HG03175 (cell line): ENCODE measurements around the gene NUBPL.
"Not testable (repeated sequence)": the region's sequence is repeated elsewhere in the genome, so short reads cannot be mapped to it uniquely, and the experiment has no call there.

ENCODE experiments used
- ATAC-seq: cut with Tn5 transposase; IDR thresholded peaks from one replicate; pipeline ENCODE4 v1.9.1; 2021; ENCODE audit warnings: mild to moderate bottlenecking, moderate library complexity; ENCODE audit not compliant: unreplicated experiment

Gene NUBPL

DNA sequence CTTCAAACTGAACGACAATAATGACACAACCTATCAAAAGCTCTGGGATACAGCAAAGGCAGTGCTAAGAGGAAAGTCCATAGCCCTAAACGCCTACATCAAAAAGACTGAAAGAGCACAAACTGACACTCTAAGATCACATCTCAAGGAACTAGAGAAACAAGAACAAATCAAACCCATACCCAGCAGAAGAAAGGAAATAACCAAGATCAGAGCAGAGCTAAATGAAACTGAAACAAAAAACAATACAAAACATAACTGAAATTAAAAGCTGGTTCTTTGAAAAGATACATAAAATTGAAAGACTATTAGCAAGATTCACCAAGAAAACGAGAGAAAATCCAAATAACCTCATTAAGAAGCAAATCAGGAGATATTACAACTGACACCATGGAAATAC lies 306.9 kb downstream of the NUBPL start:
- ATAC-seq, result not testable (repeated sequence)

DNA sequence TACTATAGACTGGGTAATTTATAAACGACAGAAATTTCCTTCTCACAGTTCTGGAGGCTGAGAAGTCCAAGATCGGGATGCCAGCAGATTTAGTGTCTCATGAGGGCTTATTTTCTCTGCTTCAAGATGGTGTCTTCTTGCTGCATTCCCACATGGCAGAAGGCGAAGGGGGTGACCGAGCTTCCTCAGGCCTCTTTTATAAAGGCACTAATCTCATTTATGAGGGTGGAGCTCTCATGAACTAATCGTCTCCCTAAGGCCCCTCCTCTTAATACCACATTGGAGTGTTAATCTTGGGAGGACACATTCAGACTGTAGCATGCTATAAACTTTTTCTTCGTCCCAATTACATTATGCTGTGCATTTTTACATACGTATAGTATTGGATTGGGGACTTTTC lies 315.5 kb downstream of the NUBPL start:
- no peak for ATAC-seq

DNA sequence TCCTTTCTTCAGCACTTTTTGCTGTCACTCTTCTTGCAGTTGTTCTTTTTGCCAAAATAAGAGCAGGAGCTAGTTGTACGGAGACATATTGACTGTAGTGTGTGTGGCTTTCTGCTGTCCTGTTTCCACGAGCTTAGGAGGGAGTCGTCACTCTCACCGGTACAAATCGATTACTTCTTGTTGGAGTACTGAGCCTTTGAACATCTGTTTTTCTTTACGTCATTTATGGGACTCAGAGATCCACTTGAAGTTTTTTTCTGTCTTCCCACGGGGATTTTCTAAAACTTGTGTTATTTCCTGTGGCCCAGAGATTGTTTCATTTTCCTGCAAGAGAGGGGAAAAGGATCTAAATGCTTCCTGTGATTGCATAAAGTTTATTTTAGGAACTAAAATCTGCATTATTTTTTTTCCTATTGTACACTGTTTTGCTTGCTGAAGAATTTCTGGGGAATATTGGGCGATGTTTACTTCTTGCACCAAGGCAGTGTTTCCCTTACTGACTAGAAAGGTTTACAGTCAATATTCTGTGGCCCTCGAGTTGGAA lies 316.1 kb downstream of the NUBPL start:
- ATAC-seq, result no peak

DNA sequence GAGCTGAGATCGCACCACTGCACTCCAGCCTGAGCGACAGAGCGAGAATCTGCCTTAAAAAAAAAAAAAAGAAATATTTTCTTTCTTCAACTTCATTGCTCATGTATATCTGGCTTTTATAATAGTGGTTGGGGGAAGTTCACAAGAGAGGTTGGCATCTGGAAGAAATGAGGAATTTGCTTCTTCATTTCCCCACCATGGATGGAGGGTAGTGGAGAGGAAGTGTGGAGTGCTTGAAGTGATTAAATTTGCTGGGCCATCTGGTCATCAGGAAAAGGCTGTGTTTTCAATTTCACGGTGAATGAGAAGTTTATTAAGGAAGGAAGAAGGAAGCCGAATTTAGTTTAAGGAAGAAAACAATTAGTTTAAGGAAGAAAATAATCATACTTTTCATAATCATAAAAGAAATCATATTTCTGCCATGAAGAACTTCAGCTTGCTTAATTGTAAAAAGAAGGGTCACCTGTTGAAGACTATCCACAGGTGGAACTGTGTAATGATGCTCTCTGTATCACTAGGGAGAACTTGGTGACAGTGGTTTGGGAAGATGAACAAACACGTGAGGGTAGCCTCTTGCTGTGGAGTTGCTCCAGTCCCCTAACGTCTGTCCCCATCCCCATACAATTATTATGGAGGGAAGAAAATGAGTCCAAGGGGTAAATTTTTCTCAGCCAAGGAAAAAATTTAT lies 318.6 kb downstream of the NUBPL start:
- no peak for ATAC-seq

DNA sequence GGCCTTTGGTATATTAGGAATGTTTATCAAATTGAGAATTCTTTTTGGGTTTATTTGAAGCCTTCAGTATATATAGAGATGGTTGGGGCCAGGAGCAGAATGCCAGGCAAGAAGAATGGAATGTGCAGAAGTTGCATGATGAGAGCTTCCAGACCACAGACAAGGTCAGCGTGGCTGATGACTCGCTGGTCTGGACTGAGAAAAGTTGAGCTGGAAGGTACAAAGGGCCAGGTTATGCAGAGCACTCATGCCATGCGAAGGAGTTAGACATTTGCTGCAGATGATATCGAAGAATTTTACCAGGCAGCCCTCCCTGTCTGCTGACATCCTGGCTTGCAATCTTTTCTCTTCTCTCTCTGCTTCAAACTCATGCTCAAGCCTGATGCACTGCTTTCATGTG lies 319.7 kb downstream of the NUBPL start:
- no peak for ATAC-seq

DNA sequence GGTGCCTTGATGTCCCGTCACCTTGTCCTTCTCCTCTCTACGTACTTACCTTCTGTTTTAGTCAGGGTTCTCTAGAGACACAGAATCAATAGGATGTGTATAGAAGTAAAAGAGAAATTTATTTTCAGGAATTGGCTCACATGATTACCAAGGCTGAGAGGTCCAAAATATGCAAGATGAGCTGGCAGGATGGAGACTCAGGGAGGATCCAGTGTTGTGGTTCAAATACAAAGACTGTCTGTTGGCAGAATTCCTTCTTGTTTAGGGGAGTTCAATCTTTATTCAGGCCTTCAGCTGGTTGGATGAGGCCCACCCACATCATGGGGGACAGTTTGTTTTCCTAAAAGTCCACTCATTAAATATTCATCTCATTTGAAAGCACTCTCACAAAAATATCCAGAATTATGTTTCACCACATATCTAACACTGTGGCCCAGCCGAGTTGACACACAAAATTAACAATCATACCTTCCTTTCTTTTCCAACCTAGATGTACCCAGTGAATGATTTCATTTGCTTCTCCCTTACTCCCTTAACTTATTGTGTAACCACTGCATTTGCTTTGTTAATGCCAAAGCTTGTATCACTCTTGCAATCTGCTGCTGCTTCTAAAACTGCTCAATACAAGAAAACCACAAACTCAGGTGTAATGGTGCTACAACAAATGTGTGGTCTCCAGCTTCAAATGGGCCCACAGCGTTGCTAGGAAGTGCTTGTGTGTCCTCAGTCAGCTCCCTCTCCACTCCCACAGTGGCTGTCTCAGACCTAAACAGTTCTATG lies 320.5 kb downstream of the NUBPL start:
- no peak for ATAC-seq

DNA sequence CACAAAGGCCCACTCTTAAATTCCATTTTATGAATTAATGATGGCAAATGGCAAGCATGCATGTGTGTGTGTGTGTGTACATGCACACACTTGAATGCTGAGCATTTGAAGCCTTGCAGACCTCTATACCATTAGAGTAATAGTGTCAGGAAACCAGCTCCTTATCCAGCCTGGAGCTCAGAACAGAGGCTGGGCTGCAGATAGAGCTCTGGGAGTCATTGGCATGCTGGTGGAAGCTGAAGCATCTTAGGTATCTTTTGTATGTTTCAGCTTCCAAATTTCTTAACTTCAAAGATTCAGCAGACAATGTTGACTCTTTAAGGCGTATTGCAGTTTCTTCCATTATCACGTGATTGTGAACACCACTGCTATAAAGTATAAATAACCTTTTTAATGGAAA lies 323.0 kb downstream of the NUBPL start:
- ATAC-seq, result no peak

DNA sequence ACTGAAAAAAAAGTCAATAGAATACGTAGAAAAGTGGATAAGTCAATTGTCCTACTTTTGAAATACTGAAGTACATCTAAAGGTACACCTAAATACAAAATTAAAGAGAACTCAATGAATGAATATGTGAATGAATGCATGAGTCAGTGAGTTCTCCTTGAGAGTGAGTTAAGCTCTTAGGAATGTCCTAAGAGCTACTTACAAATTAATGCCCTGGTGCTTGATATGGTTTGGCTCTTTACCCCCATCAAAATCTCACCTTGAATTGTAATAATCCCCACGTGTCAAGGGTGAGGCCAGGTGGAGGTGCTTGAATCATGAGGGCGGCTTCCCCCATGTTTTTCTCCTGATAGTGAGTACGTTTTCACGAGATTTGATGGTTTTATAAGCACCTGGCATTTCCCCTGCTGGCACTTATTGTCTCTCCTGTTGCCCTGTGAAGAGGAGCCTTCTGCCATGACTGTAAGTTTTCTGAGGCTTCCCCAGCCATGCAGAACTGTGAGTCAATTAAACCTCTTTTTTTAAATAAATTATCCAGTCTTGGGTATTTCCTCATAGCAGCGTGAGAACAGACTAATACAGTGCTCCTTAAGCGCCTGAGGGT lies 323.7 kb downstream of the NUBPL start:
- ATAC-seq, result no peak

DNA sequence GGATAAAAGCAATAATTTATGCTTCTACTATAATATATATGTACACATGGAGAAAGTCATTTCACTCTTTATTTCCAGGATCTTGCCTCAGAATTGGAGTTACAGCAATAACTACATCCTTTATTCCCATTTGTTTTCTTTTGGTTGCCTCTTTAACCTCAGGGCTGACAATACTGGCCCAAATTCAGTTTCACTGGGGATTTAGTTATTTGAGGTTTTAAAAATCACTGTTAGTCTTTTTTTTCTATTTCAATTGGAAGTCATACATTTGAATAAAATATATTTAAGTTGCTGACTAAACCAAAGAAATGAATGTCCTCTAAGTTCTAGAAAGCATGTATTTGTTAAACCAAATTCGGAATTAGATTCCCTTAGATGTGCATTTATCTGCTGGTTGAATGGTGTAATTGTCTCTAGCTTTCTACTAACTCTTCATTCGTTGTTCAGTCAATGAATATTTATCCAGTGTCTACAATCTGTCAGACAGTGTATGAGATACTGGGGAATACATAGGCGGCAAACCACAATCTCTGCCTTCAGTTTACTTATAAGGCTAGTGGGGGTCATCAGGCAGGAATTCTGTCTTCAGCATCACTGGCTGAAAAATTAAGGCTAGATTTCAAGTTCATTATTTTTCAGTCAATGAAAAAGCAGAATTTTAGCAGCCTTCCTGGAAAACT lies 325.1 kb downstream of the NUBPL start:
- ATAC-seq, result no peak

DNA sequence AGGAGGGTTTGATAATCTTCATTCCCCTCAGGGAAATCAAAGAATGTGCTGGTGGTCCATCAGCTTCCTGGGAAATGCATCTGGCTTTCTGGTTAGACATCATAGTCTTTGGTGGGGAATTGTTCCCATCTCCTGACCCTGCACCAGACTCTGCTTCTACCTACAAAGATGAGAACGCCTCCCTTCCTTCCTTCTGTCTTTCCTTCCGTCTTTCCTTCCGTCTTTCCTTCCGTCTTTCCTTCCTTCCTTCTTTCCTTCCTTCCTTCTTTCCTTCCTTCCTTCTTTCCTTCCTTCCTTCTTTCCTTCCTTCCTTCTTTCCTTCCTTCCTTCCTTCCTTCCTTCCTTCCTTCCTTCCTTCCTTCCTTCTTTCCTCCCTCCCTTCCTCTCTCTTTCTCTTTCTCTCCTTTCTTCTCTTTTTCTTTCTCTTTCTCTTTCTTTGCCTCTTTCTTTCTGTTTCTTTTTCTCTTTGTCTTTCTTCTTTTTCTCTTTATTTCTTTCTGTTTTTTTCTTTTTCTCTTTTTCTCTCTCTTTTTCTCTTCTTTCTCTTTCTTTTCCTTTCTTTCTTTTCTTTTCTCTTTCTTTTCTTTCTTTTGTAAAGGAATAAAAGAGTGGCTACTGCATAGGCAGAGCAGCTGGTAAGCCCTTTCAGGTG lies 326.9 kb downstream of the NUBPL start:
- no peak for ATAC-seq

DNA sequence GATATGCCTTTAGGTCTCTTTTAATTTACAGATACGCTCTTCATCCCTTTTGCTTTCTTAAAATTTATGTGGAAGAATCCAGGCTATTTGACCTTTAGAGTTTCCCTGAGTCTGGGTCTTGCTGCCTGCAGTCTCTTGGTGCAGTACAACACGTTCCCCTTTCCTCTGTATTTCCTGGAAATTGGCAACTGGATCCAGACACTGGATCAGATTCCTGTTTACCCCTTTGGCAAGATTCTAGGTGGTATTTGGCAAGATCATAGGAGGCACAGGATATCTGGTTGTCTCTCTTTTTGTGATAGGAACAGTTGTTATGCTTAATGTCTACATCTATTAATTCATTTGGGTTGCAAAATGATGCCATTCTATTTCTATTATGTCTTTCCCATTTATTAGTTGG lies 328.1 kb downstream of the NUBPL start:
- no peak for ATAC-seq

DNA sequence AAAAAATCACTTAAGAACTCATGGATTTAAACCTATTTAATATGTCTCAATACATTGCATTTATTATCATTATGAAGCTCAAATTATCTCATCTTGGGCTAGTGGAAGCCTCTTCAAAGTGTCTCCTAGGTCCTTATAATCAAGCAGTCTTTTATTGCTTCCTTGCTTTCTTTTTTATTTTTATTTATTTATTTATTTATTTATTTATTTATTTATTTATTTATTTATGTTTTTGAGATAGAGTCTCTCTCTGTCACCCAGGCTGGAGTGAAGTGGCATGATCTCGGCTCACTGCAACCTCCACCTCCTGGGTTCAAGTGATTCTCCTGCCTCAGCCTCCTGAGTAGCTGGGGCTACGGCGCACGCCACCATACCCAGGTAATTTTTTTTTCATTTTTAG lies 329.0 kb downstream of the NUBPL start:
- ATAC-seq, result not testable (repeated sequence)

DNA sequence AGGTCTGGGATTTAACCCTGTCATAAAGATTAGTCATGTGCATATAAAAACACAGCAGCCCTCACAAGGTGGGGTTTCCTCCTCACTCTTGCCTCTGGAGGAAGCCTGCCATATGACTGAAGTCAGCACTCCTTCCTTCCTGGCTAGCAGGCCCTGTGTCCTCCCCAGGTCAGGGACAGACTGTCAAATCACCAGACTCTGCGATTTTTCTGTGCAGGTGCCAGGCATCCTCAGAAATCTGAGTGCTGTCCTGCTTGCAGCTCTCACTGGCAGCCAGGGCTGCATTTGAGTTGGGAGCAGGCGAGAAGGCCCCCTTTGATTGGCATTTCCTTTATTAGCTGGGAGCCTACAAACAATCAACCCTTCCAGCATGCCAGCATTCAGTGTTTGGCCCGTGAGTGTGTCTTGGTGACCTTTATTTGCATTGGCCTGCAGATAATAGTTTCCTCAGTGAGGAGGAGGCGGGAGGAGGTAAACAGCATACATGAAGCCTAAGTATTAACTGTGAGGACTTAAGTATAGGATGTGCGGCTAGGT lies 332.1 kb downstream of the NUBPL start:
- no peak for ATAC-seq

DNA sequence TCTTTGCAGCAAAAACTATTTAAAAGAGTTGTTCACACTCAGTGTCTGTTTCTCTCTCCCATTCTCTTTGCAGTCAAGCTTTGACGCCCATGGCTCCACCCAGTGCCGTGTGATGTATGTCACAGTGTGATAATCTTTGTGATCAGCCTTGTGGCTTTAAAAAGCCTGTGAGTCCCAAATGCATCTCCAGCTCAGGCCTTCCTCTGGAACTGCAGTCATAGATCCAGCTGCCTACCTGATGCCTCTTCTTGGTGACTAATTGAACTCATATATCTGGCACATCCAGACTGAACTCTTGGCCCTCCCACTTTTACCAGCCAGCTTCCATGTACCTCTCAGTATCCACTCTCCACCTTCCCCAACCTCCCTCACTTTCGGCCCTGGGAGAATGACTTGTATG lies 333.1 kb downstream of the NUBPL start:
- no peak for ATAC-seq

DNA sequence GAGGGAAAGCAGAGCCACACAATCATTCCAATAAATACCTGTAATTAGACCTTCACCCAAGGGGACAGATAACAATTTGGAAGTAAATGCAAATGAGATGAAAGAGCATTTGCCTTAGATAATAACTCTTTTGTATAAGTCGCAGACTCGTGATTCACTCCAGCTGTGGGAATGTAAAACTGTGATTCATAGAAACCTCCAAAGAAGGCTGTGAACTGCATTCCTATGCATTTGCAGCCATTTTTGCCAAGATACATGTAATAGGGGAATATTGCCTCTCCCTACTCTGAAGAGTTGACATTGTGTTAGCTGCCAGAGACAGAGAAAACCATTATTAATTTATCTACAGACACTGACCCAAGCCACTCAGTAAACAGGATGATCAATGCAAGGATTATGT lies 334.0 kb downstream of the NUBPL start:
- no peak for ATAC-seq

DNA sequence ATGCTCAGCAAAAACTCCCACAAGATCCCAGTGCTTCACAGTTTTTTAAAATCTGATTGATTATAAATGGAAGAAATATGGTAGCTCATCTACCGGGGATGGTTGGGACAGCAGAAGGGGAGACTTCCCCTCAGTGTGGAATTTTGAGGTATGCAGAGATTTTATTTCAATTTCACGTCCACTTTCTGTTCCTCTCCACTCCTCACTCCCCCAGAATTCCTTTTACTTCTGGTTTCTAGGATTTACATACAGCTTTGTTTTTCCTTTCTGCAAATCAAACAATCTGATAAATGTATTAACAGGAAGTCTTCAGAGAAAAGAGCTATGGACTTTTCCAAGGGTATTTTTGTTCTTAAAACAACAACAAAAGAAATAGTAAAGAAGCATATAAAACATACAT lies 334.4 kb downstream of the NUBPL start:
- no peak for ATAC-seq

DNA sequence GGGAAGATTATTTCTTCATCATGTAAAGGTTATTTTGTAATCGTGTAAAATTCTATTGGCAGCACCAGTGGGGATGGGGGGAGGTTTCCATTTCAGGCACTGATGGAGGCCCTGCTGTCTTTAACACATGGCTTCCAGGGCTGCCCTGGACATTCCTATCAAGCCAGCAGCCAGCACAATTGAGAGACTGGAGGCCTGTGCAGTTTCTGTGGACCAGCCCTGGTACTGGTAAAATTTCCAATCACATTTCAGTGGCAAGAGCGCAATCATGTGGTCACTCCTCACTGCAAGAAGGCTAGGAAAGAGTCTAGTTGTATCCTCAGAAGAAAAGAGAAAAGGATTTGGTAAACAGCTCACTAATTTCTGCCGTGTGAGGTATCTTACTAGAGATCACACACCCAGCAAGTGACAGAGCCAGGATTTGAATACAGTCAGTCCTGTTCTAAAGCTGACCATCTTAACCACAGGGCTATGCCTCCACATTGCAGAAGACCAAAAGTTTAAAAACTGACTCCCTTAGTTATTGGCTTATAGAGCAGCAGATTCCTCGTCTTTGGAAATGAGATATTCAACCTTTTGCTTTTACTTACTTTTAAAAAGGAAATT lies 336.5 kb downstream of the NUBPL start:
- no peak for ATAC-seq

DNA sequence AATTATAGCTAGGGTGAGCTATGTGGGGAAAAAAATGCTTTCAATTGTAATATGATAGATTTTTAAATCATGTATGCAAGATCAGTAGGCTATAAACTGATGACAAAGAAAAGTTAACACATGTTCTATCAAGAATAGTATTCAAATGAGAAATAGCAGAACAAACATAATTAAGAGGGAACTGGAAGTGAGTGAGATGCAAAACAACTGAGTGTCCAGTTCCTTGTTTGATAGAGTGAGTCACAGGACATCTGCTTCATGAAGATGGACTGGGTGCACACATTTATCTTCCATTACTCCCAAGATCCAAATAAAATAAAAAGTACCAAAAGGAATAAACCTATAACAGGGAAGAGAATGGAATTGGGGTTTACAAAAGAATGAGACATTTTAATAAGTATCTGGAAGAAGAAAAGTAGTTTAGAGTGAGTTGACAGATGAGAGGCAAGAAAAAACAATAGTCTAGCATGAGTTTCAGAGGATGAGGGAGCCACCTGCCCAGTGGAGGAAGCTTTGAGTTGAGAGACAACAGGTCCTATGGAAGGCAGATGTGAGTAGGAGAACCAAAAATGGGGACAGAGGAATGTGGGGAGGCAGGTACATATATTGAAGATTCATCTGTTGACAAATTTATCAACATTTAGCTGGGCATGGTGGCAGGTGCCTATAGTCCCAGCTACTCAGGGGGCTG lies 337.8 kb downstream of the NUBPL start:
- ATAC-seq, result no peak

DNA sequence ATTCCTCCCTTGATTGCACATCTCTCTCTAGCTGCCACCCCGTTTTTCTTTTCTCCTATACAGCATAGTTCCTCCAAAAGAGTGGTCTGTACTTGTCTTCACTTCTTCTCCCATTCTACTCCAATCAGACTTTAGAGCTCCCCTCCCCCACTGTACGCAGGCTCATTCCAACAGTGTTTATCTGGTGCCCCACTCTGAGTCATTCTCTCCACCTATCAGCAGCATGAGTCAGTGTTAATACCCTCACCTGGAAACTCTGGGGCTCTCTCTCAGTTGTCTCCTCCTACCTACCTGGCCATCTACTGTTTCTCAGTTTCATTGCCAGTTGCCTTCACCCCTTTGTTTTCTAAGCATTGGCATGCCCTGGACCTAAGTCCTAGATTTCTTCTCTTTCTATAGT lies 340.8 kb downstream of the NUBPL start:
- ATAC-seq, result no peak
